Tibial nerve (tissue), 4 donors: ENCODE data around the gene RAX2. TPM values are rescaled to one million over a fixed set of nuclear protein-coding genes. Genes with fewer than 3 reads are reported as not detected.
A peak's percentile ranks its signal among the peaks of the same experiment; 100 is the strongest.

Source experiments
- DNase-seq, 2 donors: peaks; one replicate each; pipeline ENCODE4 v3.0.0-alpha.2; 2019; ENCODE audit warnings: low spot score in 2 of 2
- H3K27ac ChIP-seq, 4 donors: fragments of 200-600 bp; sonication (generic) in 3 of 4; one replicate each; pipeline ENCODE4 v1.5.1; 2017 to 2019; ENCODE audit warnings: mild to moderate bottlenecking in 1 of 4
- H3K27me3 ChIP-seq, 2 donors: fragments of 200-600 bp; sonication (generic) in 1 of 2; one replicate each; pipeline versions ENCODE4 v1.5.1 to v1.6.0; 2017 to 2019
- H3K36me3 ChIP-seq, 3 donors: fragments of 200-600 bp; sonication (generic); one replicate each; pipeline ENCODE4 v1.5.1; 2018 to 2019
- H3K4me1 ChIP-seq, 4 donors: fragments of 200-600 bp; sonication (generic) in 3 of 4; one replicate each; pipeline ENCODE4 v1.5.1; 2017 to 2019
- H3K4me3 ChIP-seq, 4 donors: fragments of 200-600 bp; sonication (generic) in 3 of 4; one replicate each; pipeline ENCODE4 v1.5.1; 2017 to 2019; ENCODE audit warnings: mild to moderate bottlenecking in 1 of 4, moderate library complexity in 1 of 4
- H3K9me3 ChIP-seq, 4 donors: fragments of 200-600 bp; sonication (generic) in 3 of 4; one replicate each; pipeline ENCODE4 v1.5.1; 2017 to 2019
- EP300 ChIP-seq, 2 donors: sonication (generic); formaldehyde crosslinking; IDR thresholded peaks; one replicate each; pipeline ENCODE4 v1.6.1; 2017; ENCODE audit warnings: antibody characterized with exemption in 2 of 2, mild to moderate bottlenecking in 1 of 2
- POLR2A ChIP-seq, 2 donors: fragments of 450-650 bp; IDR thresholded peaks; one replicate each; pipeline ENCODE4 v1.6.1; 2017; ENCODE audit warnings: antibody characterized with exemption in 2 of 2, mild to moderate bottlenecking in 2 of 2, moderate library complexity in 2 of 2
- WGBS, 2 donors: methylation state at CpG; one replicate each; pipeline ENCODE4 v1.1.5; 2018; 5-methylcytosine and 5-hydroxymethylcytosine counted together
- small RNA-seq: library from RNA; depleted of rRNA; stranded (forward); fragments of <200 nt; gene quantifications from one replicate; pipeline ENCODE3, GENCODE V24; 2016
- total RNA-seq, 4 donors: library from RNA; depleted of rRNA; stranded (reverse); fragments of >200 nt; gene quantifications; one replicate each; pipeline ENCODE4 v1.1.0, GENCODE V29; 2016
- TF ChIP-seq, protein P1 (sequence below), 5 experiments: fragments of 200-600 bp in 3 of 5; fragments of 450-650 bp in 2 of 5; sonication (generic) in 3 of 5; IDR thresholded peaks; one replicate each; pipeline ENCODE4 v1.5.1; 2016 to 2019; ENCODE audit warnings: antibody characterized with exemption in 5 of 5, mild to moderate bottlenecking in 3 of 5, moderate library complexity in 2 of 5

Gene RAX2
- total RNA-seq, 4 donors from 2014 or later: not detected

GRCh38 chr19:3721131-3721886 is 50.7 kb downstream of the RAX2 start:
- 17 to 20% methylated on average over 38 to 39 of the region's 46 CpGs for WGBS, 2 donors
- peak in 1 of 2 donors; percentile 76 for TF ChIP-seq POLR2A (IDR thresholded peaks at IDR 0.05)
- TF ChIP-seq, protein P1, sequence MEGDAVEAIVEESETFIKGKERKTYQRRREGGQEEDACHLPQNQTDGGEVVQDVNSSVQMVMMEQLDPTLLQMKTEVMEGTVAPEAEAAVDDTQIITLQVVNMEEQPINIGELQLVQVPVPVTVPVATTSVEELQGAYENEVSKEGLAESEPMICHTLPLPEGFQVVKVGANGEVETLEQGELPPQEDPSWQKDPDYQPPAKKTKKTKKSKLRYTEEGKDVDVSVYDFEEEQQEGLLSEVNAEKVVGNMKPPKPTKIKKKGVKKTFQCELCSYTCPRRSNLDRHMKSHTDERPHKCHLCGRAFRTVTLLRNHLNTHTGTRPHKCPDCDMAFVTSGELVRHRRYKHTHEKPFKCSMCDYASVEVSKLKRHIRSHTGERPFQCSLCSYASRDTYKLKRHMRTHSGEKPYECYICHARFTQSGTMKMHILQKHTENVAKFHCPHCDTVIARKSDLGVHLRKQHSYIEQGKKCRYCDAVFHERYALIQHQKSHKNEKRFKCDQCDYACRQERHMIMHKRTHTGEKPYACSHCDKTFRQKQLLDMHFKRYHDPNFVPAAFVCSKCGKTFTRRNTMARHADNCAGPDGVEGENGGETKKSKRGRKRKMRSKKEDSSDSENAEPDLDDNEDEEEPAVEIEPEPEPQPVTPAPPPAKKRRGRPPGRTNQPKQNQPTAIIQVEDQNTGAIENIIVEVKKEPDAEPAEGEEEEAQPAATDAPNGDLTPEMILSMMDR (IDR thresholded peaks at IDR 0.05): peak in 2 of 5 experiments; percentile 36 to 57
- peak in 1 of 2 donors; percentile 62 for TF ChIP-seq EP300 (IDR thresholded peaks at IDR 0.05)
- H3K4me1 ChIP-seq: peaks cover 0 to 29% (median 2%) of the 10 kb centered on the region in 4 donors
- no peaks in the 10 kb centered on the region for H3K36me3 ChIP-seq
- no peaks in the 10 kb centered on the region for H3K9me3 ChIP-seq
- peaks cover 3 to 81% of the 10 kb centered on the region in 2 donors for H3K27me3 ChIP-seq
- DNase-seq: peak in 1 of 2 donors; percentile 62
- H3K27ac ChIP-seq: peak overlapping the region in 1 of 4 donors; percentile 65
- H3K4me3 ChIP-seq: peak overlapping the region in 2 of 4 donors; percentile 15 to 31

DNA sequence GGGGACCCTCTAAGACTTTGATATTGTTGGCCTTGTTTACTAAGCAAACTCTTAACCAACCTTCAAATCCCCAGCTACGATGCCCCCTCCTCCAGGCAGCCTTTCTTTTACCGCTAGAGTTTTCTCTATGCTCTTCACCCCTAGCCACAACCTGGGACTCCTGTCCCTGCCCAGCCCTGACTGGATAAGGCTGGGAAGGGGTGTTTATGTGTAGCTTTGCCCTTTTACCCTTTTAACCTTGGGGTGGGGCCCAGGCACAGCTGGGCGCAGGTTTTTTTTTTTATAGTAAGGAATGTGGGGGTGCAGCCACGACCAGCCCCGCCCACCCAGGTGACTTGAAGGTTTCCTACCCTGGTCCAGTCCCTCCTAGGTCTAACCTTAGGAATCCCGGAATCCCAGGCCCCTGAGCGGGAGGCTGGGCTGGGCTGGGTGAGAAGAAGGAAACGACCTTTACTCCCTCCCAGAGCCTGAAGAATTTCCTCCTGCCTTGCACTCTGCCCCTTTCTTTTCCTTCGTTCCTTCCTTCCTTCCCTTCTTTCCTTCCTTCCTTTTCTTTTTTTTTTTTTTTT is 51.6 kb downstream of the RAX2 start:
- Histone ChIP-seq H3K4me3 (no peak overlapping the region), H3K27me3 (peaks cover 3 to 72% of the 10 kb centered on the region in 2 donors), H3K9me3 (no peaks in the 10 kb centered on the region), H3K4me1 (peaks cover 0 to 29% (median 2%) of the 10 kb centered on the region in 4 donors), H3K27ac (no peak overlapping the region), H3K36me3 (no peaks in the 10 kb centered on the region)
- TF ChIP-seq EP300 (IDR thresholded peaks at IDR 0.05): no peak
- no peak for TF ChIP-seq POLR2A (IDR thresholded peaks at IDR 0.05)
- TF ChIP-seq, protein P1 (IDR thresholded peaks at IDR 0.05): no peak
- 21 to 26% methylated on average over 9 of the region's 9 CpGs for WGBS, 2 donors
- no peak for DNase-seq

GRCh38 chr19:3719868-3720267 is 52.2 kb downstream of the RAX2 start:
- Histone ChIP-seq H3K9me3 (no peaks in the 10 kb centered on the region), H3K27ac (no peak overlapping the region), H3K4me3 (no peak overlapping the region), H3K4me1 (peaks cover 0 to 29% (median 2%) of the 10 kb centered on the region in 4 donors), H3K27me3 (peaks cover 3 to 67% of the 10 kb centered on the region in 2 donors), H3K36me3 (no peaks in the 10 kb centered on the region)
- TF ChIP-seq EP300 (IDR thresholded peaks at IDR 0.05) (no peak), POLR2A (IDR thresholded peaks at IDR 0.05) (no peak)
- TF ChIP-seq, protein P1 (IDR thresholded peaks at IDR 0.05): no peak
- WGBS, 2 donors: 83 to 91% methylated on average over 4 of the region's 4 CpGs
- DNase-seq: no peak

Small RNA genes lying within 50 kb of the gene (small RNA-seq; reads per million reads assigned to genes)
- not detected for gene AC005777.1

Other genes starting within 250 kb of the RAX2 start
- gene TEKTIP1, start 233.1 kb downstream of the RAX2 start, total RNA-seq: 1 to 10 TPM in 1 of 4 donors, not detected in 3; 2.4 TPM
- gene MFSD12, start 214.6 kb downstream of the RAX2 start, total RNA-seq: 100 to 1,000 TPM in 1 of 4 donors, 10 to 100 TPM in 3; 45.7 to 108 (median 62.8) TPM
- 100 to 1,000 TPM in 3 of 4 donors, 10 to 100 TPM in 1; 94.0 to 181 (median 153) TPM for gene HMG20B, start 199.3 kb downstream of the RAX2 start, total RNA-seq
- 1 to 10 TPM in 2 of 4 donors, under 1 TPM in 2; 0.21 to 2.4 (median 1.1) TPM for gene GIPC3, start 186.8 kb downstream of the RAX2 start, total RNA-seq
- gene TBXA2R, start 165.4 kb downstream of the RAX2 start, total RNA-seq: 10 to 100 TPM in 1 of 4 donors, 1 to 10 TPM in 3; 4.4 to 11.4 (median 7.2) TPM
- gene CACTIN, start 145.4 kb downstream of the RAX2 start, total RNA-seq: 10 to 100 TPM; 22.9 to 59.1 (median 42.7) TPM
- gene PIP5K1C, start 71.8 kb downstream of the RAX2 start, total RNA-seq: 10 to 100 TPM; 23.0 to 37.2 (median 24.9) TPM
- under 1 TPM in 3 of 4 donors, not detected in 1; 0.21 to 0.90 (median 0.22) TPM for gene TJP3, start 63.8 kb downstream of the RAX2 start, total RNA-seq
- gene APBA3, start 10.5 kb downstream of the RAX2 start, total RNA-seq: 10 to 100 TPM; 21.6 to 51.0 (median 34.7) TPM
- 100 to 1,000 TPM in 1 of 4 donors, 10 to 100 TPM in 3; 44.1 to 111 (median 59.2) TPM for gene MRPL54, start 9.5 kb downstream of the RAX2 start, total RNA-seq
- gene MATK, start 14.2 kb upstream of the RAX2 start, total RNA-seq: 1 to 10 TPM in 3 of 4 donors, under 1 TPM in 1; 0.78 to 2.9 (median 2.1) TPM
- gene ZFR2, start 96.8 kb upstream of the RAX2 start, total RNA-seq: not detected
- gene ATCAY, start 108.5 kb upstream of the RAX2 start, total RNA-seq: not detected
- gene NMRK2, start 160.8 kb upstream of the RAX2 start, total RNA-seq: not detected
- 10 to 100 TPM; 58.8 to 87.7 (median 70.3) TPM for gene DAPK3, start 198.9 kb upstream of the RAX2 start, total RNA-seq
- gene EEF2, start 213.2 kb upstream of the RAX2 start, total RNA-seq: 1,000 to 10,000 TPM; 1,233 to 1,650 (median 1,549) TPM
- 10 to 100 TPM; 23.0 to 32.4 (median 26.3) TPM for gene PIAS4, start 235.5 kb upstream of the RAX2 start, total RNA-seq